ENCODE data around the gene PHF12.
A peak's percentile ranks its signal among the peaks of the same experiment; 100 is the strongest.
"Not testable (repeated sequence)": the region's sequence is repeated elsewhere in the genome, so short reads cannot be mapped to it uniquely, and the experiment has no call there.

PHF12 gene

GRCh38 chr17:28879886-28880571 lies 71.3 kb downstream of the PHF12 start:
- no peak for DNase-seq

- peak; percentile 16 for DNase-seq
These were observed 72.3 kb downstream of the PHF12 start for GRCh38 chr17:28878981-28879380.

- DNase-seq, result no peak
These were observed 73.0 kb downstream of the PHF12 start for GRCh38 chr17:28878158-28878910.

- not testable (repeated sequence) for DNase-seq
These were observed 74.1 kb downstream of the PHF12 start for GRCh38 chr17:28877150-28877711.

GRCh38 chr17:28875848-28876550 lies 75.3 kb downstream of the PHF12 start:
- no peak for DNase-seq

GRCh38 chr17:28874750-28875149 lies 76.6 kb downstream of the PHF12 start:
- DNase-seq, result no peak

- no peak for DNase-seq
These were observed 77.5 kb downstream of the PHF12 start for GRCh38 chr17:28873839-28874238.

- DNase-seq, result no peak
These were observed 80.2 kb downstream of the PHF12 start for GRCh38 chr17:28871056-28871579.

- DNase-seq, result no peak
These were observed 84.0 kb downstream of the PHF12 start for GRCh38 chr17:28867276-28867675.

- DNase-seq, result peak; percentile 17
These were observed 85.2 kb downstream of the PHF12 start for GRCh38 chr17:28865946-28866752.

- no peak for DNase-seq
These were observed 86.1 kb downstream of the PHF12 start for GRCh38 chr17:28864991-28865849.

- DNase-seq, result no peak
These were observed 87.4 kb downstream of the PHF12 start for GRCh38 chr17:28863953-28864352.

GRCh38 chr17:28862561-28862960 lies 88.8 kb downstream of the PHF12 start:
- DNase-seq, result no peak

GRCh38 chr17:28861393-28862203 lies 89.7 kb downstream of the PHF12 start:
- no peak for DNase-seq

- DNase-seq, result no peak
These were observed 90.9 kb downstream of the PHF12 start for GRCh38 chr17:28860363-28860808.

- DNase-seq, result no peak
These were observed 92.4 kb downstream of the PHF12 start for GRCh38 chr17:28858801-28859355.

- DNase-seq, result no peak
These were observed 93.2 kb downstream of the PHF12 start for GRCh38 chr17:28857905-28858800.

- DNase-seq, result no peak
These were observed 95.2 kb downstream of the PHF12 start for GRCh38 chr17:28856028-28856574.

- DNase-seq, result no peak
These were observed 96.0 kb downstream of the PHF12 start for GRCh38 chr17:28855336-28855679.

Data from fibroblast of skin of right quadriceps (primary cell).